Right lobe of liver (tissue), 4 donors: Measurements from ENCODE around the gene FRMD4A.

Experiments
- CTCF ChIP-seq, 4 donors: fragments of 200-600 bp in 3 of 4; fragments of 450-650 bp in 1 of 4; IDR thresholded peaks; one replicate each; pipeline versions ENCODE4 v1.5.1 to v1.8.0; 2016 to 2022; ENCODE audit warnings: antibody characterized with exemption in 4 of 4, mild to moderate bottlenecking in 2 of 4
- POLR2A ChIP-seq: fragments of 450-650 bp; IDR thresholded peaks from one replicate; pipeline ENCODE4 v1.6.1; 2017; ENCODE audit warnings: antibody characterized with exemption, mild to moderate bottlenecking
- donor health status: DM: no; HTN: no; CAD: no.
- donor health status: DM: no; HTN: no; CAD: no.
- donor health status: DM: no; HTN: yes; CAD: no.

- TF ChIP-seq CTCF (IDR thresholded peaks at IDR 0.05) (no peak), POLR2A (no peak)
Observed at GRCh38 chr10:14102056-14102455, 228.7 kb downstream of the FRMD4A start.
